ENCODE data around the gene POU2AF1. TPM values are rescaled to one million over a fixed set of nuclear protein-coding genes. Genes with fewer than 3 reads are reported as not detected.

Gene POU2AF1
- total and polyA plus RNA-seq, 2 of the 13 experiments (the other 11 are each of a cell fraction or from before 2014, with no cell fraction given) = 1.9 to 3.6 TPM

DNA sequence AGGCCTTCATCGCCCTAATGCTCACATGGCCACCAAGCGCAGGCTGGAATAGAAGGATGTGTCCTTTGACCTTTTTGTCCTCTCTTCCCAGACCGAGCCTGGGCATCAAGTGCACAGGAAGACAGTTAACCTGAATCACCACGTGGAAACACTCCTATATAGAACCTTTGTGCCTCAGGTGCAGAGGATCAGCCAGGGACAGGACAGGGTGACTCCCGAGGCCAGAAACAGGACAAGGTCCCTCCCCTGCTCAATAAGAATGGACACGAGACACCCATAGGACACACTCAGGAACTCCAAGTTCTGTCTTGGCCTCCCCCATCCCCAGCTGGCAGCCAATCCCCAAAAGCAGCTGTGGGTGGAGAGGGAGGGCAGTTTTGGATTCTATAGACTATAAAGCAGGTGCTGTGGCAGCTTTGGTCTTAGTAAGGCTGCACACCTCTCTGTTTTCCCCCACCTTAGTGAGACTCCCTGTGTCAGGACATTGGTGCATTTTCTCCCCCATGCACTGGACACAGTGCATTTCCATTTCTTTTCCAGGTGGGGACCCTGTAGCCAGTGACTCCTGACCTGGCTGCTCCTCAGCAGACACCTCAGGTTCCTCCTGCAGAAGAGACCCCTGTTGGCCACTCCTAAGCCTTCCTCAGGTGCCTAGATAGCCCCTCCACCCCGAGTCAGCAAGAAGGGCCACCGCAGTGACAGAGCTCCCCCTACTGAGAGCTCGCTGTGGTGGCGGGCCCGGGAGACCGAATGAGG, 43.6 kb upstream of the POU2AF1 start (continued):
- TF ChIP-seq NFAT5 (CRISPR knock-in tag; IDR thresholded peaks at IDR 0.05) = no peak
- no peak for TF ChIP-seq ZBTB42 (CRISPR knock-in tag; IDR thresholded peaks at IDR 0.05)
- TF ChIP-seq YY1 (IDR thresholded peaks at IDR 0.05; ENCODE audit: insufficient read depth, insufficient replicate concordance, low read depth, low read length) = peak; percentile 77
- no peak for TF ChIP-seq SETDB1 (CRISPR knock-in tag; IDR thresholded peaks at IDR 0.05; ENCODE audit: borderline replicate concordance)
- TF ChIP-seq NFIB (CRISPR knock-in tag; IDR thresholded peaks at IDR 0.05; ENCODE audit: borderline replicate concordance) = no peak
- TF ChIP-seq, protein P1, sequence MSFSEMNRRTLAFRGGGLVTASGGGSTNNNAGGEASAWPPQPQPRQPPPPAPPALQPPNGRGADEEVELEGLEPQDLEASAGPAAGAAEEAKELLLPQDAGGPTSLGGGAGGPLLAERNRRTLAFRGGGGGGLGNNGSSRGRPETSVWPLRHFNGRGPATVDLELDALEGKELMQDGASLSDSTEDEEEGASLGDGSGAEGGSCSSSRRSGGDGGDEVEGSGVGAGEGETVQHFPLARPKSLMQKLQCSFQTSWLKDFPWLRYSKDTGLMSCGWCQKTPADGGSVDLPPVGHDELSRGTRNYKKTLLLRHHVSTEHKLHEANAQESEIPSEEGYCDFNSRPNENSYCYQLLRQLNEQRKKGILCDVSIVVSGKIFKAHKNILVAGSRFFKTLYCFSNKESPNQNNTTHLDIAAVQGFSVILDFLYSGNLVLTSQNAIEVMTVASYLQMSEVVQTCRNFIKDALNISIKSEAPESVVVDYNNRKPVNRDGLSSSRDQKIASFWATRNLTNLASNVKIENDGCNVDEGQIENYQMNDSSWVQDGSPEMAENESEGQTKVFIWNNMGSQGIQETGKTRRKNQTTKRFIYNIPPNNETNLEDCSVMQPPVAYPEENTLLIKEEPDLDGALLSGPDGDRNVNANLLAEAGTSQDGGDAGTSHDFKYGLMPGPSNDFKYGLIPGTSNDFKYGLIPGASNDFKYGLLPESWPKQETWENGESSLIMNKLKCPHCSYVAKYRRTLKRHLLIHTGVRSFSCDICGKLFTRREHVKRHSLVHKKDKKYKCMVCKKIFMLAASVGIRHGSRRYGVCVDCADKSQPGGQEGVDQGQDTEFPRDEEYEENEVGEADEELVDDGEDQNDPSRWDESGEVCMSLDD (CRISPR knock-in tag; IDR thresholded peaks at IDR 0.05; ENCODE audit: borderline replicate concordance) = no peak
- peak; percentile 94; the same call in 1 of the 2 replicates for TF ChIP-seq ZNF615 (CRISPR knock-in tag; IDR thresholded peaks at IDR 0.05; ENCODE audit: borderline replicate concordance)
- no peak for TF ChIP-seq FIP1L1 (IDR thresholded peaks at IDR 0.05; ENCODE audit: borderline replicate concordance, insufficient read depth, low read depth, low read length)
- peak; percentile 69 for TF ChIP-seq ZEB1 (IDR thresholded peaks at IDR 0.05; ENCODE audit: insufficient replicate concordance, low read depth)
- no peak for TF ChIP-seq ZNF446 (CRISPR knock-in tag; IDR thresholded peaks at IDR 0.05)
- no peak for TF ChIP-seq ZNF709 (CRISPR knock-in tag; IDR thresholded peaks at IDR 0.05)
- TF ChIP-seq, protein P2, sequence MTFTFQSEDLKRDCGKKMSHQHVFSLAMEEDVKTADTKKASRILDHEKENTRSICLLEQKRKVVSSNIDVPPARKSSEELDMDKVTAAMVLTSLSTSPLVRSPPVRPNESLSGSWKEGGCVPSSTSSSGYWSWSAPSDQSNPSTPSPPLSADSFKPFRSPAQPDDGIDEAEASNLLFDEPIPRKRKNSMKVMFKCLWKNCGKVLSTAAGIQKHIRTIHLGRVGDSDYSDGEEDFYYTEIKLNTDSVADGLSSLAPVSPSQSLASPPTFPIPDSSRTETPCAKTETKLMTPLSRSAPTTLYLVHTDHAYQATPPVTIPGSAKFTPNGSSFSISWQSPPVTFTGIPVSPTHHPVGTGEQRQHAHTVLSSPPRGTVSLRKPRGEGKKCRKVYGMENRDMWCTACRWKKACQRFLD (CRISPR knock-in tag; IDR thresholded peaks at IDR 0.05; ENCODE audit: borderline replicate concordance) = no peak
- 0 out of 2 replicates have a peak, but pooled peaks have one; percentile 15 for TF ChIP-seq ZNF24 (IDR thresholded peaks at IDR 0.05)
